ENCODE data around the gene RHOV. TPM values are rescaled to one million over a fixed set of nuclear protein-coding genes. Genes with fewer than 3 reads are reported as not detected.

The RHOV gene
- total RNA-seq, 6 experiments from 2014 or later = not detected

Small RNA genes lying within 50 kb of the gene (small RNA-seq; reads per million reads assigned to genes)
- 0 reads per million in 2 experiments for gene AC025166.1

Other genes with a start within 250 kb of the RHOV start
- 1 to 10 TPM in 2 of 6 experiments, under 1 TPM in 2, not detected in 2; 0.66 to 1.7 (median 1.1) TPM for gene RAD51, start 179.1 kb downstream of the RHOV start, total RNA-seq
- gene RMDN3, start 119.0 kb downstream of the RHOV start, total RNA-seq = 10 to 100 TPM; 25.3 to 38.5 (median 29.5) TPM
- gene GCHFR, start 110.2 kb downstream of the RHOV start, total RNA-seq = 100 to 1,000 TPM in 2 of 6 experiments, 10 to 100 TPM in 4; 65.4 to 181 (median 82.0) TPM
- 1 to 10 TPM in 2 of 6 experiments, under 1 TPM in 4; 0.51 to 1.6 (median 0.83) TPM for gene C15orf62, start 104.3 kb downstream of the RHOV start, total RNA-seq
- 10 to 100 TPM; 11.5 to 49.3 (median 19.5) TPM for gene ZFYVE19, start 67.1 kb downstream of the RHOV start, total RNA-seq
- gene DNAJC17, start 66.8 kb downstream of the RHOV start, total RNA-seq = 10 to 100 TPM in 5 of 6 experiments, 1 to 10 TPM in 1; 7.8 to 23.7 (median 17.7) TPM
- not detected for gene PPP1R14D, start 45.5 kb downstream of the RHOV start, total RNA-seq
- gene SPINT1, start 30.2 kb downstream of the RHOV start, total RNA-seq = 1 to 10 TPM; 1.1 to 7.9 (median 3.0) TPM
- 10 to 100 TPM in 5 of 6 experiments, 1 to 10 TPM in 1; 8.4 to 24.7 (median 12.9) TPM for gene VPS18, start 20.2 kb upstream of the RHOV start, total RNA-seq
- gene DLL4, start 55.1 kb upstream of the RHOV start, total RNA-seq = 1 to 10 TPM; 2.9 to 8.7 (median 4.2) TPM
- 10 to 100 TPM in 2 of 6 experiments, 1 to 10 TPM in 1, under 1 TPM in 3; 0.22 to 11.6 (median 0.97) TPM for gene CHAC1, start 79.2 kb upstream of the RHOV start, total RNA-seq
- 10 to 100 TPM in 4 of 6 experiments, 1 to 10 TPM in 2; 7.8 to 12.5 (median 11.2) TPM for gene INO80, start 242.0 kb upstream of the RHOV start, total RNA-seq